ENCODE measurements around the gene ITPR1.

Gene ITPR1

DNA sequence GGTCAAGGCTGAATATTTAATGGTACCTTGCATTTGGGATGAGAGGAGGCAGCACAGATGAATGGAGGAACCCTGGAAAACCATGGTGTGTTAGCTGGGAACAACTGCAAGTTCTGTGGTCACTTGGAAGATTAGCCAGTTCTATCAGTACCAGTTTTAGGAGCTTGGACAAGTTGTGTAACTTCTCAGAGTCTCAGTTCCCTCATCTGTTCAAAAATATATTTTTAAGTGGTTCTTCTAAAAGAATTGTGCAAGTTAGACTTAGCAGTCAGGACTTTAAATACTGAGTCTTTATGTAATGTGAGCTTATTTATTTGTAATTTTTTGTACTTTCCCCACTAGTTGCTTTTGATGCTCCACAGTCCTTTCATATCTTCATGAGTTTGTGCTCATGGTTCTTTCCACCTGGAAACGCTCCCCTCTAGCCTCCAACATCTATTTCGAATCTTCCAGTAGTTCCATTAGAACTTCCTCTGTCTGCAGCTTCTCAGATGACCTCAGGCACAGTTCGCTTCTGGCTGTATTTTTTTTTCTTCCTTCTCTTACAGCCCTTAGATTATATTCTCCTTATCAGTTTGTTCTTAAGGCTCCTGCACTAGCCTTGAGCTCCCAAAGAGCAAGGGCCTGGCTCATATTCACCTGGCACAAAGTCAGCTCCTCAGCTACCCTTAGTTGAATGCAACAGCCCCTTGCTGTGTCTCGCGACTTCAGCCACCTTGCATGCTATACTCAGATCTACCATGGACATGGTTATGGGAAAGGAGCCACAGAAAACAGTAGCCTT lies 27.1 kb downstream of the ITPR1 start:
- H3K79me2 ChIP-seq (ENCODE audit: insufficient read depth, low read length): peaks cover 56% of the 10 kb centered on the region; the same call in 1 of the 2 replicates
- no peaks in the 10 kb centered on the region; the same call in 1 of the 2 replicates for H3F3A ChIP-seq (ENCODE audit: low read depth)
- TF ChIP-seq, protein P1, sequence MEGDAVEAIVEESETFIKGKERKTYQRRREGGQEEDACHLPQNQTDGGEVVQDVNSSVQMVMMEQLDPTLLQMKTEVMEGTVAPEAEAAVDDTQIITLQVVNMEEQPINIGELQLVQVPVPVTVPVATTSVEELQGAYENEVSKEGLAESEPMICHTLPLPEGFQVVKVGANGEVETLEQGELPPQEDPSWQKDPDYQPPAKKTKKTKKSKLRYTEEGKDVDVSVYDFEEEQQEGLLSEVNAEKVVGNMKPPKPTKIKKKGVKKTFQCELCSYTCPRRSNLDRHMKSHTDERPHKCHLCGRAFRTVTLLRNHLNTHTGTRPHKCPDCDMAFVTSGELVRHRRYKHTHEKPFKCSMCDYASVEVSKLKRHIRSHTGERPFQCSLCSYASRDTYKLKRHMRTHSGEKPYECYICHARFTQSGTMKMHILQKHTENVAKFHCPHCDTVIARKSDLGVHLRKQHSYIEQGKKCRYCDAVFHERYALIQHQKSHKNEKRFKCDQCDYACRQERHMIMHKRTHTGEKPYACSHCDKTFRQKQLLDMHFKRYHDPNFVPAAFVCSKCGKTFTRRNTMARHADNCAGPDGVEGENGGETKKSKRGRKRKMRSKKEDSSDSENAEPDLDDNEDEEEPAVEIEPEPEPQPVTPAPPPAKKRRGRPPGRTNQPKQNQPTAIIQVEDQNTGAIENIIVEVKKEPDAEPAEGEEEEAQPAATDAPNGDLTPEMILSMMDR (conservative IDR thresholded peaks at IDR 0.05; ENCODE audit: low read length): no peak
- no peak for TF ChIP-seq EZH2phosphoT487 (IDR thresholded peaks at IDR 0.05; ENCODE audit: borderline replicate concordance)
- H3K9me2 ChIP-seq (replicated peaks; ENCODE audit: low read depth, low read length): no peaks in the 10 kb centered on the region
- H3K36me3 ChIP-seq (ENCODE audit: insufficient read depth, low read length): peaks cover 24% of the 10 kb centered on the region; the same call in 1 of the 2 replicates
- no peak overlapping the region for H3K9ac ChIP-seq (ENCODE audit: low read depth, low read length, poor library complexity, severe bottlenecking)
- H4K20me1 ChIP-seq (ENCODE audit: insufficient read depth, low read length, poor library complexity, severe bottlenecking): no peaks in the 10 kb centered on the region
- no peak overlapping the region for H2AFZ ChIP-seq (ENCODE audit: low read length)
- H3K4me3 ChIP-seq (ENCODE audit: low read length, poor library complexity, severe bottlenecking): no peak overlapping the region
- H3K9me3 ChIP-seq (ENCODE audit: insufficient read depth, low read depth, low read length): no peaks in the 10 kb centered on the region
- H3K4me1 ChIP-seq (ENCODE audit: insufficient read depth, low read length, poor library complexity, severe bottlenecking): peaks cover 54% of the 10 kb centered on the region
- no peaks in the 10 kb centered on the region for H3K27me3 ChIP-seq (ENCODE audit: insufficient read depth, low read length, poor library complexity, severe bottlenecking)
- no peak overlapping the region for H3K4me2 ChIP-seq (ENCODE audit: low read depth, low read length, poor library complexity, severe bottlenecking)

DNA sequence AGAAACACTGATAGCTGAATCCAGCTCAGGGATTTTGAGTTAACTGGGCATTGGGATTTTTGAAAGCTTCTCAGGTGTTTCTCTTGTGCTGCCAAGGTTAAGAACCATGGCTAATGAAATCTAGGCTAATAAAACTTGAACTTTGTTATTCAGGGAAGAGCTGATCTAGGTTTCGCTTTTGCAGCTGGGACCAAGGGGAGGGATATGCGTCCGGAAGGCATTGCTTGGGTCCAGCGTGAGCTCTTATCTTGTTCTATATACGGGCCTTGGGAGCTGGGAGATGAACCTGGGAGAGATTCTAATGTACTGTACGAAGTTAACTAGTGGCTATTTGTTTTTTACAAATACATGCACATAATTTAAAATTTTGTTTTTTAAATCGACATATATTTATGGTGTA lies 29.8 kb downstream of the ITPR1 start:
- peaks cover 45% of the 10 kb centered on the region for H3K4me1 ChIP-seq (ENCODE audit: insufficient read depth, low read length, poor library complexity, severe bottlenecking)
- no peaks in the 10 kb centered on the region for H4K20me1 ChIP-seq (ENCODE audit: insufficient read depth, low read length, poor library complexity, severe bottlenecking)
- H2AFZ ChIP-seq (ENCODE audit: low read length): no peak overlapping the region
- no peak overlapping the region for H3K4me2 ChIP-seq (ENCODE audit: low read depth, low read length, poor library complexity, severe bottlenecking)
- no peaks in the 10 kb centered on the region for H3K27me3 ChIP-seq (ENCODE audit: insufficient read depth, low read length, poor library complexity, severe bottlenecking)
- peaks cover 71% of the 10 kb centered on the region for H3K79me2 ChIP-seq (ENCODE audit: insufficient read depth, low read length)
- no peaks in the 10 kb centered on the region; the same call in 1 of the 2 replicates for H3F3A ChIP-seq (ENCODE audit: low read depth)
- no peak for TF ChIP-seq EZH2phosphoT487 (IDR thresholded peaks at IDR 0.05; ENCODE audit: borderline replicate concordance)
- TF ChIP-seq, protein P1 (conservative IDR thresholded peaks at IDR 0.05; ENCODE audit: low read length): no peak
- H3K4me3 ChIP-seq (ENCODE audit: low read length, poor library complexity, severe bottlenecking): no peak overlapping the region
- no peaks in the 10 kb centered on the region for H3K9me2 ChIP-seq (replicated peaks; ENCODE audit: low read depth, low read length)
- H3K9me3 ChIP-seq (ENCODE audit: insufficient read depth, low read depth, low read length): no peaks in the 10 kb centered on the region
- H3K9ac ChIP-seq (ENCODE audit: low read depth, low read length, poor library complexity, severe bottlenecking): no peak overlapping the region
- H3K36me3 ChIP-seq (ENCODE audit: insufficient read depth, low read length): peaks cover 24% of the 10 kb centered on the region; the same call in 1 of the 2 replicates

DNA sequence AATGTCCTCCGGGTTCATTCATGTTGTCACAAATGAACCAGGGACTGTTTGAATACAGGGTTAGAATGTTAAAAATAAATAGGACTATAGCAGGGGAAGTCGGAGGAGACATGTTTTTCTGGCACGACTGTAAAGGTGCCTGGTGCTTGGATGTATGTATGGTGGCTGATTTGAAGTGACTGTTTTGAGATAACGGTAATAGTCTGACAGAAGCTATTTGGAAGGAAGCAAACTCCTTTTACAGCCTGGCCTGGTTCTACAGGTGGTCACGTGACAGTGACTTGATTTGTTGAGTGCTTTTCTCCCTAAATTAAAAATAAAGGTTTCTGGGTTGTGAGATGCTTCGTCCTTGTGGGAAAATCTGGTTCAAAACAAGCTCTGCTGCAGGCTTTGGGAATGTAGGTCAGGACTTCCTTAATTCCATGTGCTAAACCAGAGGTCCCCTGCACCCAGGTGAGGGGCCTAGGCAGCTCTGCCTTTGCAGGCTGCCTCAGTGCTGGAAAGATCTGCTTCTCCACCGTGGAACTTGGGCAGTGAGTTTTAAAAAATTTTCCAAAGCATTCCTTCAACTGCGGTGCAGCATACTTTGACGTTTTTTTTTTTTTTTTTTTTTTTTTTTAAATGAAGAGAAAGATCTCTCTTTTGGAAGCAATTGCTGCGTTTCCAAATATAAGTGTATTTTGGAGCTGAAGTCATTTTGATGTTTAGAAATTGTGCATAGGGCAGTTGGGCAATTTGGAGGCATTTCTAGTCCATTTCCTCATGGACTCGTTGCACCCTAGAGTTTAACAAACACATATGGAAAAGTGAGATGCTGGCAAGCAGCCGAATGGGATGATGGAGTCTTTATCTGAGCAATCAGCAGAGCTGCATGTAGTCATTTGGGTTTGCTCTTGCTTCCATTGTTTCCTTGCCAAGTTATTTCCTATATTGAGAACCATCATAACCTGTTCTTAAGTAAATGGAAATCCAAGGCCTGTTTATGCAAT lies 30.9 kb downstream of the ITPR1 start:
- Histone ChIP-seq H3K36me3 (ENCODE audit: insufficient read depth, low read length) (peaks cover 24% of the 10 kb centered on the region; the same call in 1 of the 2 replicates), H3K9ac (ENCODE audit: low read depth, low read length, poor library complexity, severe bottlenecking) (no peak overlapping the region), H3K4me3 (ENCODE audit: low read length, poor library complexity, severe bottlenecking) (no peak overlapping the region), H3K4me2 (ENCODE audit: low read depth, low read length, poor library complexity, severe bottlenecking) (no peak overlapping the region), H3K79me2 (ENCODE audit: insufficient read depth, low read length) (peaks cover 81% of the 10 kb centered on the region), H3K4me1 (ENCODE audit: insufficient read depth, low read length, poor library complexity, severe bottlenecking) (peaks cover 36% of the 10 kb centered on the region), H4K20me1 (ENCODE audit: insufficient read depth, low read length, poor library complexity, severe bottlenecking) (no peaks in the 10 kb centered on the region), H3K9me3 (ENCODE audit: insufficient read depth, low read depth, low read length) (no peaks in the 10 kb centered on the region), H3K9me2 (replicated peaks; ENCODE audit: low read depth, low read length) (no peaks in the 10 kb centered on the region), H3F3A (ENCODE audit: low read depth) (no peaks in the 10 kb centered on the region), H3K27me3 (ENCODE audit: insufficient read depth, low read length, poor library complexity, severe bottlenecking) (no peaks in the 10 kb centered on the region), H2AFZ (ENCODE audit: low read length) (no peak overlapping the region)
- TF ChIP-seq, protein P1 (conservative IDR thresholded peaks at IDR 0.05; ENCODE audit: low read length): no peak
- TF ChIP-seq EZH2phosphoT487 (IDR thresholded peaks at IDR 0.05; ENCODE audit: borderline replicate concordance): no peak

Measured in Loucy (cell line).